ENCODE measurements around the gene TRMT61A.

- no peak for TF ChIP-seq POLR2AphosphoS5 (IDR thresholded peaks at IDR 0.05; ENCODE audit: borderline replicate concordance, low read depth, low read length)
- no peak for TF ChIP-seq EZH2 (IDR thresholded peaks at IDR 0.05)
- no peak for TF ChIP-seq FOXP2 (optimal IDR thresholded peaks at IDR 0.05; ENCODE audit: control extremely low read depth, extremely low read length, insufficient read depth)
These were observed 30.8 kb downstream of the TRMT61A start for GRCh38 chr14:103559766-103560165.

Measured in SK-N-MC (cell line).